ENCODE measurements around the gene SLC35B1. TPM values are rescaled to one million over a fixed set of nuclear protein-coding genes. Genes with fewer than 3 reads are reported as not detected.

The SLC35B1 gene
- total RNA-seq, 6 experiments from 2014 or later, result 31.7 to 80.0 (median 56.9) TPM

DNA sequence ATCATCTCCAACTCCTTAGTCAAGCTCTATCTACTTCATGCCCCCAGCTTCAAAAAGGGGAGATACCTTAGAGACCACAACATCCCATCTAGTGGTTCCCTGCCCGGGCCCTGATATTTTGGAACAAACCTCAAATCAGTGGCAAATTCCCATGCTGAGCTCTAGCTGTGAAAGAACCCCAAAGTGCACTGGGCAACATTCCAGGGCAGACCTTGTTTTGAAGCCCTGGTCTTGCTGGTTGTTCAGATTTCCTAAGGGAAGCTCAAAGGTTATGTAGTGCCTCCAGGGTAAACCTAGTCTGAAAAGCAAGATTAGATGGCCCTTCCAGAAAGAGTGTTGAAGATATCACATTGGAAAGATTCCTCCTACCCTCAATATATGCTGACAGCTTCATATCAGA is 39.9 kb upstream of the SLC35B1 start:
- ATAC-seq, result peak; percentile 36 to 73 (median 66)
- Histone ChIP-seq H3K36me3 (no peaks in the 10 kb centered on the region), H3K9me3 (no peaks in the 10 kb centered on the region), H3K27me3 (no peaks in the 10 kb centered on the region), H3K27ac (peak overlapping the region in 2 of 3 donors; percentile 27 to 29), H3K4me3 (no peak overlapping the region), H3K4me1 (peaks cover 0 to 34% (median 16%) of the 10 kb centered on the region in 4 donors)
- 22% methylated on average over 1 of the region's 1 CpG for WGBS (ENCODE audit: insufficient coverage, low coverage, low lambda C conversion rate, missing lambda C conversion rate)
- peak in 2 of 3 donors; percentile 61 to 71 for DNase-seq
- intact Hi-C loops (cut with DNase I), result no loop called here
- TF ChIP-seq POLR2A (IDR thresholded peaks at IDR 0.05), result no peak
- TF ChIP-seq, protein P1, sequence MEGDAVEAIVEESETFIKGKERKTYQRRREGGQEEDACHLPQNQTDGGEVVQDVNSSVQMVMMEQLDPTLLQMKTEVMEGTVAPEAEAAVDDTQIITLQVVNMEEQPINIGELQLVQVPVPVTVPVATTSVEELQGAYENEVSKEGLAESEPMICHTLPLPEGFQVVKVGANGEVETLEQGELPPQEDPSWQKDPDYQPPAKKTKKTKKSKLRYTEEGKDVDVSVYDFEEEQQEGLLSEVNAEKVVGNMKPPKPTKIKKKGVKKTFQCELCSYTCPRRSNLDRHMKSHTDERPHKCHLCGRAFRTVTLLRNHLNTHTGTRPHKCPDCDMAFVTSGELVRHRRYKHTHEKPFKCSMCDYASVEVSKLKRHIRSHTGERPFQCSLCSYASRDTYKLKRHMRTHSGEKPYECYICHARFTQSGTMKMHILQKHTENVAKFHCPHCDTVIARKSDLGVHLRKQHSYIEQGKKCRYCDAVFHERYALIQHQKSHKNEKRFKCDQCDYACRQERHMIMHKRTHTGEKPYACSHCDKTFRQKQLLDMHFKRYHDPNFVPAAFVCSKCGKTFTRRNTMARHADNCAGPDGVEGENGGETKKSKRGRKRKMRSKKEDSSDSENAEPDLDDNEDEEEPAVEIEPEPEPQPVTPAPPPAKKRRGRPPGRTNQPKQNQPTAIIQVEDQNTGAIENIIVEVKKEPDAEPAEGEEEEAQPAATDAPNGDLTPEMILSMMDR (IDR thresholded peaks at IDR 0.05), result no peak

DNA sequence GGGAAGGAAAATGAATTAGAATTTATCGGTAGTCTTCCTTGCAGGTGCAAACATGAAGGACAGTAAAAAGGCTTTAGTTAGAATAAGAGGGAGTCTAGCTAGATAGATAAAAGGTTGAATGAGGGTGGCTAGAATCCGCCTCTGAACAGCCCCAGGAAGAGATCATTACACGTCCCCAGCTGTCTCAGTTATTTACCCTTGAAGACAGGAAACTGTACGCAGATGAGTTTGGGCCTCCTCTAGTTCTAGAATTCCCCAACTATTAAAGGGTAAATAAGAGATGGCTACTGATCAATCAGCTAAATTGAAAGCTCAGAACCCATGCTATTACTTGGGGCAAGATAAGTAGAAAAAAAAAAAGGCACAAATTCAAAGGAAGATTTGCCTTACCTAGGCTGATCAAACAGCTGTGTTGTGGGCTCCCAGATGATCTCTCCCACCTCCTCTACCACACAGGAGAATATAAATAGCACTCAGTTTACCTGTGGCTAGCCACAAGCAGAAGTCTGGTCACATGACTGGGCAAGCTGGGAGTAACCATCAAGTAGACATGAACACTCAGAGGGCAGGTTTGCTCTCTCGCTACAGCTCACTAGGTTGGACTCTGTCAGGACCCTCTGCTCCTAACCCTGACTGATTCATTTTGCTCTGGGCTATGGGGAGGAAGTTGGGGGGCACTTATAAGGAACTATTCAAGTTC is 39.2 kb upstream of the SLC35B1 start:
- no peak for TF ChIP-seq POLR2A (IDR thresholded peaks at IDR 0.05)
- TF ChIP-seq, protein P1 (IDR thresholded peaks at IDR 0.05), result no peak
- Histone ChIP-seq H3K9me3 (no peaks in the 10 kb centered on the region), H3K27me3 (no peaks in the 10 kb centered on the region), H3K4me3 (no peak overlapping the region), H3K27ac (peak overlapping the region in 2 of 3 donors; percentile 27 to 29), H3K36me3 (no peaks in the 10 kb centered on the region), H3K4me1 (peaks cover 0 to 38% (median 19%) of the 10 kb centered on the region in 4 donors)
- DNase-seq (no peak), ATAC-seq (peak in 2 of 4 donors; percentile 22 to 27)
- 50% methylated on average over 5 of the region's 5 CpGs for WGBS (ENCODE audit: insufficient coverage, low coverage, low lambda C conversion rate, missing lambda C conversion rate)
- intact Hi-C loops (cut with DNase I), result no loop called here

DNA sequence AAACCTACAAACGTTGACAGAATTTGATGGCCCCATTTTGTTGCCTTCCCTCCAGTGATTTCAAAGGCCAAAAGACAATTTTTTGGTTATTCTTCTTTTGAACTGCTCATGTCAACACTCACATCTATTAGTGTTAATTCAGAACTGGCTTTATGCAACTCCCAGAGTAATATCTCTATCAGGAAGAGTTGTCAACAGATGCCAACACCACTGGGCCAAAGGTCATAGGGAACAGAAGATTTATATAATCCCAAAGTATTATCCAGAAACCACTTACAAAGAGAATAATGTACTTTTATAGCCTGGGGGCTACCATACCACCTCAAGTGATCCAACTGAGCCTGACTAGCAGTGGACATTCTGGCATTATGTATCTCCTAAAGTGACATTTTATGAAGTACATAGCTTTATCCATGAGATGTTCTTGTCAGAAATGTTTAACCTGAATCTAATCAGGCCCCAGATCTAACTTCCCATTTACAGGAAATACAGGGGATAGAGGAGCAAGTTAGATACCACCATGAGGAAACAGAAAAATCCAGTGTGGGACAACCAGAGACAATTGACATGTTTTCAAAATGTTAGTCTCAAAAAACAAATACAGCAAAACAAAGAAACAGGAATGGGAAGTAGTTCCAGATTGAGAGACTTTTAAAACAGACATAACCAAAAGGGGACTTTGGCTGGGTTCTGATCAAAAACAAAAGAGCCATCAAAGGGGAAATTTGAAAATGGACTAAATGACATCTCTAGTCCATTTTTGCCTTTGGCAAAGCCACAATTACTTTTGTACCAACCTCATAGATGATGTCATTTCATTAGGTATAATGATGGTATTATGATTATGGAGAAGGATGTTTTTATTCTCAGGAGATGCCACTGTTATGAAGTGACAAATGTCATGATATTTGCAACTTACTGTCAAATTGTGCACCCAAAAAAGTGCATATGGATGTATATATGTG is 37.7 kb upstream of the SLC35B1 start:
- Histone ChIP-seq H3K4me3 (no peak overlapping the region), H3K27ac (peak overlapping the region; percentile 22 to 79 (median 61)), H3K27me3 (no peaks in the 10 kb centered on the region), H3K36me3 (no peaks in the 10 kb centered on the region), H3K9me3 (no peaks in the 10 kb centered on the region), H3K4me1 (peaks cover 0 to 44% (median 19%) of the 10 kb centered on the region in 4 donors)
- DNase-seq, result peak in 1 of 3 donors; percentile 58
- intact Hi-C loops (cut with DNase I), result no loop called here
- WGBS (ENCODE audit: insufficient coverage, low coverage, low lambda C conversion rate, missing lambda C conversion rate), result 25% methylated on average over 1 of the region's 1 CpG
- TF ChIP-seq POLR2A (IDR thresholded peaks at IDR 0.05), result no peak
- TF ChIP-seq, protein P1 (IDR thresholded peaks at IDR 0.05), result no peak
- ATAC-seq, result peak; percentile 64 to 72 (median 70)

- DNase-seq, result no peak
- peak in 1 of 4 donors; percentile 15 for ATAC-seq
- intact Hi-C loops (cut with DNase I), result no loop called here
- H3K27me3 ChIP-seq, result no peaks in the 10 kb centered on the region
- H3K4me3 ChIP-seq, result no peak overlapping the region
- peak overlapping the region in 2 of 3 donors; percentile 12 to 14 for H3K27ac ChIP-seq
- 22% methylated on average over 1 of the region's 1 CpG for WGBS (ENCODE audit: insufficient coverage, low coverage, low lambda C conversion rate, missing lambda C conversion rate)
- peaks cover 0 to 38% (median 14%) of the 10 kb centered on the region in 4 donors for H3K4me1 ChIP-seq
- TF ChIP-seq, protein P1 (IDR thresholded peaks at IDR 0.05), result no peak
- no peak for TF ChIP-seq POLR2A (IDR thresholded peaks at IDR 0.05)
- H3K9me3 ChIP-seq, result no peaks in the 10 kb centered on the region
- no peaks in the 10 kb centered on the region for H3K36me3 ChIP-seq
These were observed 34.4 kb upstream of the SLC35B1 start for GRCh38 chr17:49742166-49742638.

Data from right lobe of liver (tissue), 6 donors.